A673 (cell line): ENCODE measurements around the gene SHROOM2.

Experiments used
- EZH2 ChIP-seq: fragments of 200-600 bp; sonication (generic); IDR thresholded peaks from 2 replicates; pipeline ENCODE4 v1.6.1; 2017; ENCODE audit warnings: borderline replicate concordance, low read depth, mild to moderate bottlenecking, mixed read lengths, antibody characterized with exemption, low read length; ENCODE audit not compliant: poor library complexity, severe bottlenecking
- TF ChIP-seq, protein P1 (sequence below): fragments of 300-800, 200-600 bp; sonication (generic); conservative IDR thresholded peaks from 2 replicates; pipeline ENCODE4 v1.5.1; 2017; ENCODE audit warnings: low read depth, mild to moderate bottlenecking, antibody characterized with exemption, low read length, moderate library complexity, mixed read lengths

DNA sequence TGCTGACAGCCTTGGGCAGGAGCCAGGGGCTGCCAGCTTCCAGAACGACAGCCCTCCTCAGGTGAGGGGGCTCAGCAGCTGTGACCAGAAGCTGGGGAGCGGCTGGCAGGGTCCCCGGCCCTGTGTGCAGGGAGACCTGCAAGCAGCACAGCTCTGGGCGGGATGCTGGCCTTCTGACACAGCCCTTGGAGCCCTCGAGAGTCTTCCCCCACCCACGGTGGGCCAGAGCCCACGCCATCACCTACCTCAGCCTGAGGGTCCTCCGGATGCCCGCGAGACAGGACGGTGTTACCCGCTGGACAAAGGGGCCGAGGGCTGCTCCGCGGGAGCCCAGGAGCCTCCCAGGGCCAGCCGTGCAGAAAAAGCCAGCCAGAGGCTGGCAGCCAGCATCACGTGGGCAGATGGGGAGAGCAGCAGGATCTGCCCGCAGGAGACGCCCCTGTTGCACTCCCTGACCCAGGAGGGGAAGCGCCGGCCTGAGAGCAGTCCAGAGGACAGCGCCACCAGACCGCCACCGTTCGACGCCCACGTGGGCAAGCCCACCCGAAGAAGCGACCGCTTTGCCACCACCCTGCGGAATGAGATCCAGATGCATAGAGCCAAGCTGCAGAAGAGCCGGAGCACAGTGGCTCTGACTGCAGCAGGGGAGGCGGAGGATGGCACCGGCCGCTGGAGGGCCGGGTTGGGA lies 109.1 kb downstream of the SHROOM2 start:
- no peak for TF ChIP-seq EZH2
- TF ChIP-seq, protein P1, sequence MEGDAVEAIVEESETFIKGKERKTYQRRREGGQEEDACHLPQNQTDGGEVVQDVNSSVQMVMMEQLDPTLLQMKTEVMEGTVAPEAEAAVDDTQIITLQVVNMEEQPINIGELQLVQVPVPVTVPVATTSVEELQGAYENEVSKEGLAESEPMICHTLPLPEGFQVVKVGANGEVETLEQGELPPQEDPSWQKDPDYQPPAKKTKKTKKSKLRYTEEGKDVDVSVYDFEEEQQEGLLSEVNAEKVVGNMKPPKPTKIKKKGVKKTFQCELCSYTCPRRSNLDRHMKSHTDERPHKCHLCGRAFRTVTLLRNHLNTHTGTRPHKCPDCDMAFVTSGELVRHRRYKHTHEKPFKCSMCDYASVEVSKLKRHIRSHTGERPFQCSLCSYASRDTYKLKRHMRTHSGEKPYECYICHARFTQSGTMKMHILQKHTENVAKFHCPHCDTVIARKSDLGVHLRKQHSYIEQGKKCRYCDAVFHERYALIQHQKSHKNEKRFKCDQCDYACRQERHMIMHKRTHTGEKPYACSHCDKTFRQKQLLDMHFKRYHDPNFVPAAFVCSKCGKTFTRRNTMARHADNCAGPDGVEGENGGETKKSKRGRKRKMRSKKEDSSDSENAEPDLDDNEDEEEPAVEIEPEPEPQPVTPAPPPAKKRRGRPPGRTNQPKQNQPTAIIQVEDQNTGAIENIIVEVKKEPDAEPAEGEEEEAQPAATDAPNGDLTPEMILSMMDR, result no peak
